ENCODE measurements around the gene FUZ. TPM values are rescaled to one million over a fixed set of nuclear protein-coding genes. Genes with fewer than 3 reads are reported as not detected.

Gene FUZ
- total RNA-seq, 2 donors from 2014 or later, result 8.9 to 24.1 TPM

DNA sequence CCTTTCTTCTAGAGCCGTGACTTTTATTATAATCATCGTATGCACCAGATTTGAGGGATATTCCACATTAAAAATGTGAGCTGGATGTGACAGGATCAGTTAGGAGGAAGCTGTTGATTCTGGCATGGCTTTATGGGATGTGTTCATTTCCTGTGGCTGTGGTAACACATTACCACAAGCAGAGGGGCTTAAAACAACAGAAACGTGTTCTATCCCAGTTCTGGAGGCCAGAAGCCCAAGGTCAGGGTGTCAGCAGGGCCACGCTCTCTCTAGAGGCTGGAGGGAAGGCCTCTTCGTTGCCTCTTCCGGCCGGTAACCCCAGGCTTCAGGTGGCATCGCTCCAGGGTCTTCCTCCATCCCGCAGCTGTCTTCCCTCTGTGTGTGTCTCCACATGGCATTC, 19.5 kb upstream of the FUZ start:
- intact Hi-C loops (cut with DNase I), result no loop called here
- ATAC-seq, result no peak
- H3K36me3 ChIP-seq (replicated peaks in 1 of 2; ENCODE audit: insufficient read depth in 1 of 2, low read depth in 2 of 2), result peaks cover 0 to 21% of the 10 kb centered on the region in 2 donors

DNA sequence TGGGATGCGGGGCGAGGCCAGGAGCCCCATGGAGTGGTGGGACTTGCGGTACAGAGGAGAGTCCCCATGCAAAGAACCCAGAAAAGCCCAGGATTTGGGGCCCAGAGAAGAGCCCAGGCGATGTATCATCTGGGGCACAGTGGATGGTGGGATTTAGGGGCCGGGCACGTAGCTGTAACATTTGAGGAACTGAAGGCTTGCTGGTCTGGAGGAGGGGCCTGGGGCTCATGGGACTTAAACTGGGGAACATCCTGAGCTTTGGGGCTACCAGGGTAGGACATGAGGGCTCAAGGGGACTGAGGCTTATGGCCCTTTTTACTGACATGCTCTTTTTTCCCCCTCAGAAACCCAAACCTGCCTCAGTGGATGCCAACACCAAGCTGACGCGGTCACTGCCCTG, 18.5 kb upstream of the FUZ start:
- DNase-seq (no peak), ATAC-seq (no peak)
- intact Hi-C loops (cut with DNase I), result no loop called here
- no peaks in the 10 kb centered on the region for H3K4me1 ChIP-seq
- no peaks in the 10 kb centered on the region for H3K9me3 ChIP-seq
- no peak overlapping the region for H3K27ac ChIP-seq
- H3K27me3 ChIP-seq, result no peaks in the 10 kb centered on the region
- H3K4me3 ChIP-seq, result no peak overlapping the region
- H3K36me3 ChIP-seq (replicated peaks in 1 of 2; ENCODE audit: insufficient read depth in 1 of 2, low read depth in 2 of 2), result peaks cover 0 to 21% of the 10 kb centered on the region in 2 donors
- WGBS, 2 donors, result 92 to 94% methylated on average over 6 to 8 of the region's 8 CpGs
- TF ChIP-seq, protein P1, sequence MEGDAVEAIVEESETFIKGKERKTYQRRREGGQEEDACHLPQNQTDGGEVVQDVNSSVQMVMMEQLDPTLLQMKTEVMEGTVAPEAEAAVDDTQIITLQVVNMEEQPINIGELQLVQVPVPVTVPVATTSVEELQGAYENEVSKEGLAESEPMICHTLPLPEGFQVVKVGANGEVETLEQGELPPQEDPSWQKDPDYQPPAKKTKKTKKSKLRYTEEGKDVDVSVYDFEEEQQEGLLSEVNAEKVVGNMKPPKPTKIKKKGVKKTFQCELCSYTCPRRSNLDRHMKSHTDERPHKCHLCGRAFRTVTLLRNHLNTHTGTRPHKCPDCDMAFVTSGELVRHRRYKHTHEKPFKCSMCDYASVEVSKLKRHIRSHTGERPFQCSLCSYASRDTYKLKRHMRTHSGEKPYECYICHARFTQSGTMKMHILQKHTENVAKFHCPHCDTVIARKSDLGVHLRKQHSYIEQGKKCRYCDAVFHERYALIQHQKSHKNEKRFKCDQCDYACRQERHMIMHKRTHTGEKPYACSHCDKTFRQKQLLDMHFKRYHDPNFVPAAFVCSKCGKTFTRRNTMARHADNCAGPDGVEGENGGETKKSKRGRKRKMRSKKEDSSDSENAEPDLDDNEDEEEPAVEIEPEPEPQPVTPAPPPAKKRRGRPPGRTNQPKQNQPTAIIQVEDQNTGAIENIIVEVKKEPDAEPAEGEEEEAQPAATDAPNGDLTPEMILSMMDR (IDR thresholded peaks at IDR 0.05), result no peak
- TF ChIP-seq POLR2A (IDR thresholded peaks at IDR 0.05), result no peak

More for the DNA sequence above, 19.5 kb upstream of the FUZ start:
- 62 to 83% methylated on average over 9 of the region's 9 CpGs for WGBS, 2 donors
- Histone ChIP-seq H3K27ac (no peak overlapping the region), H3K4me1 (no peaks in the 10 kb centered on the region), H3K9me3 (no peaks in the 10 kb centered on the region), H3K4me3 (no peak overlapping the region), H3K27me3 (no peaks in the 10 kb centered on the region)
- no peak for DNase-seq
- TF ChIP-seq POLR2A (IDR thresholded peaks at IDR 0.05), result no peak
- TF ChIP-seq, protein P1 (IDR thresholded peaks at IDR 0.05), result no peak

DNA sequence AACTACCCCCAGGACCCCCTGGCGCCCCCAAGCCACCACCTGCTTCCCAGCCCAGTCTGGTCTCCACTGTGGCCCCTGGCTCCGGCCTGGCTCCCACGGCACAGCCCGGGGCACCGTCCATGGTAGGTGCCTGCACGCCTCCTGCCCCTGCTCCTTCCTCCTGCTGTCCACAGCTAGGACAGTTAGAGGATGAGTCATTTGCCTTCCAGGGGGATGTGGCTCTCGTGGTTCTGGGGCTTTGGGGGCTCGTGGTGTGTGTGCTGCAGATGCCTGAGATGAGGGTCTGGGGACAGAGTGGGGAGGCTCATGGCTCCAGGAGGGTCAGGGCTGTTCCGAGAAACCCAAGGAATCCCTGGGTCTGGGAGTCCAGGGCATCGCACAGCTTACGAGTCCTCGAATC, 17.7 kb upstream of the FUZ start:
- Histone ChIP-seq H3K36me3 (replicated peaks in 1 of 2; ENCODE audit: insufficient read depth in 1 of 2, low read depth in 2 of 2) (peaks cover 0 to 21% of the 10 kb centered on the region in 2 donors), H3K27me3 (no peaks in the 10 kb centered on the region), H3K4me1 (peaks cover 4% of the 10 kb centered on the region), H3K4me3 (no peak overlapping the region), H3K9me3 (no peaks in the 10 kb centered on the region), H3K27ac (no peak overlapping the region)
- ATAC-seq, result no peak
- intact Hi-C loops (cut with DNase I), result no loop called here
- TF ChIP-seq, protein P1 (IDR thresholded peaks at IDR 0.05), result no peak
- TF ChIP-seq POLR2A (IDR thresholded peaks at IDR 0.05), result no peak
- DNase-seq, result no peak
- WGBS, 2 donors, result 87 to 97% methylated on average over 6 to 8 of the region's 12 CpGs

DNA sequence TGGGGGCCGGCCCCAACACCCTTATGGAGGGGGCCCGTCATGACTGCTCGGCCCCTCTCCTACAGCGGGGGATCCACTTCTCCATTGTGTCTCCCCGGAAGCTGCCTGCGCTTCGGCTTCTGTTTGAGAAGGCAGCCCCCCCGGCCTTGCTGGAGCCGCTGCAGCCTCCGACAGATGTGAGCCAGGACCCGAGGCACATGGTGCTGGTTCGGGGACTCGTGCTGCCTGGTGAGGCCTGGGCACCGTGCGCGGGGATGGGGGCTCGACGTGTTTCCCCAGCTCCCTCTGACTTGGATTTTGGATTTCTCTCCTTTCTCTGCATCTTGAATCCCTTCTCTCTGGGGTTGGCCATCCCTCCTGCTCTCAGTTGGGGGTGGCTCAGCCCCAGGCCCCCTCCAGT, 16.6 kb upstream of the FUZ start:
- H3K36me3 ChIP-seq (replicated peaks in 1 of 2; ENCODE audit: insufficient read depth in 1 of 2, low read depth in 2 of 2), result peaks cover 0 to 20% of the 10 kb centered on the region in 2 donors
- ATAC-seq, result no peak
- TF ChIP-seq, protein P1 (IDR thresholded peaks at IDR 0.05), result no peak
- TF ChIP-seq POLR2A (IDR thresholded peaks at IDR 0.05), result no peak
- H3K9me3 ChIP-seq, result no peaks in the 10 kb centered on the region
- H3K4me1 ChIP-seq, result peaks cover 8% of the 10 kb centered on the region
- H3K27me3 ChIP-seq, result no peaks in the 10 kb centered on the region
- H3K4me3 ChIP-seq, result no peak overlapping the region
- no peak overlapping the region for H3K27ac ChIP-seq
- intact Hi-C loops (cut with DNase I), result no loop called here
- DNase-seq, result no peak
- WGBS, 2 donors, result 89 to 95% methylated on average over 9 to 18 of the region's 18 CpGs

DNA sequence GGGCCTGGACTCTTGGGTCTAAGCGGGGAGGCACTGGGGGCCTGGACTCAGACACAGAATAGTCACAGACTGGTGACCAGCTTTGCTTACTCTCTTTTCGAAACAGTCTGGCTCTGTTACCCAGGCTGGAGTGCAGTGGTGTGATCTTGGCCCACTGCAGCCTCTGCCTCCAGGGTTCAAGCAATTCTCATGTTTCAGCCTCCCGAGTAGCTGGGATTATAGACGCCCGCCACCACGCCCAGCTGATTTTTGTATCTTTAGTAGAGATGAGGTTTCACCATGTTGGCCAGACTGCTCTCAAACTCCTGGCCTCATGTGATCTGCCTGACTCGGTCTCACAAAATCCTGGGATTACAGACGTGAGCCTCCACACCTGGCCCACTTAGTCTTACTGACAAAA, 16.1 kb upstream of the FUZ start:
- Histone ChIP-seq H3K9me3 (no peaks in the 10 kb centered on the region), H3K36me3 (replicated peaks in 1 of 2; ENCODE audit: insufficient read depth in 1 of 2, low read depth in 2 of 2) (peaks cover 0 to 17% of the 10 kb centered on the region in 2 donors), H3K27me3 (no peaks in the 10 kb centered on the region), H3K4me3 (no peak overlapping the region), H3K4me1 (peaks cover 8% of the 10 kb centered on the region), H3K27ac (no peak overlapping the region)
- ATAC-seq, result no peak
- WGBS, 2 donors, result 95% methylated on average over 8 of the region's 8 CpGs; no CpG with 5 or more reads in 1 of the 2 donors
- intact Hi-C loops (cut with DNase I), result no loop called here
- TF ChIP-seq POLR2A (IDR thresholded peaks at IDR 0.05), result no peak
- TF ChIP-seq, protein P1 (IDR thresholded peaks at IDR 0.05), result no peak
- no peak for DNase-seq
